ENCODE data around the gene SNX1. TPM values are rescaled to one million over a fixed set of nuclear protein-coding genes. Genes with fewer than 3 reads are reported as not detected.

Gene SNX1, protein sequence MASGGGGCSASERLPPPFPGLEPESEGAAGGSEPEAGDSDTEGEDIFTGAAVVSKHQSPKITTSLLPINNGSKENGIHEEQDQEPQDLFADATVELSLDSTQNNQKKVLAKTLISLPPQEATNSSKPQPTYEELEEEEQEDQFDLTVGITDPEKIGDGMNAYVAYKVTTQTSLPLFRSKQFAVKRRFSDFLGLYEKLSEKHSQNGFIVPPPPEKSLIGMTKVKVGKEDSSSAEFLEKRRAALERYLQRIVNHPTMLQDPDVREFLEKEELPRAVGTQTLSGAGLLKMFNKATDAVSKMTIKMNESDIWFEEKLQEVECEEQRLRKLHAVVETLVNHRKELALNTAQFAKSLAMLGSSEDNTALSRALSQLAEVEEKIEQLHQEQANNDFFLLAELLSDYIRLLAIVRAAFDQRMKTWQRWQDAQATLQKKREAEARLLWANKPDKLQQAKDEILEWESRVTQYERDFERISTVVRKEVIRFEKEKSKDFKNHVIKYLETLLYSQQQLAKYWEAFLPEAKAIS
- 35.0 and 42.7 TPM in 2 replicates for total RNA-seq

DNA sequence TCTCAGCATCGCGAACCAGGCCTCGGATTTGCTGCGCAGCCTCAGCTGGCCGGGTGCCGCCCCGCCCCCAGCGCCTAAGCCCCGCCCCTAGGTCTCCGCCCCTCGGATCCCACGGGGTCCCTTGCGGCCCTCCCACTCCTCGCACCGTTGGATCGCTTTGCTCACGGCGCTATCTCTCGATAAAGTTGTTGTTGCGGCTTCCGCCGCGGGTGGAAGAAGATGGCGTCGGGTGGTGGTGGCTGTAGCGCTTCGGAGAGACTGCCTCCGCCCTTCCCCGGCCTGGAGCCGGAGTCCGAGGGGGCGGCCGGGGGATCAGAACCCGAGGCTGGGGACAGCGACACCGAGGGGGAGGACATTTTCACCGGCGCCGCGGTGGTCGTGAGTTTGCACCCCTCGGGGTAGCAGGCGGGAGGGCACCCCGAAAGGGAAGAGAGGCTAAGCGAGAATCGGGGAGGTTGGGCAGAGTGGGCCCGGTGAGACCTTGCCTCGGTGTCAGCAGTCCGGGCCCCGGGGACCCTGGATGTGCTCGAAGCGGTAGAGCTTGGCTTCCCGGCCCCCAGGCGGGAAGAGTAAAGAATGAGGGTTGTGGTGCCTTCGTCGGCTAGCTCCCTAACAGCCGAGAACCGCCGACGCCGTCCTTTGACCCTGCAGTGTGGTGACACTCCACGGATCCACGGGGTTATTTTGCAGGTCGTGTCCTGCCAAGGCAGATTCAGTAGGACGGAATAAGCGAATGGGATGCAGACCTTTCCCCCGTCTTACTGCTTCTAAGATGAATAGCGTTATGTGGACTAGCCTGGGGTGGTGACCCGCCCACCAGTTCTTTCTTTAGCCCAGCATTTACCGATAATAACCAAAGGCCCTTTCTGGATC is at the start of gene SNX1:
SNX1 (plus strand) TSS at position 188 of the 873 bp plus-strand sequence; CDS start at position 220, 32 bp downstream.

DNA sequence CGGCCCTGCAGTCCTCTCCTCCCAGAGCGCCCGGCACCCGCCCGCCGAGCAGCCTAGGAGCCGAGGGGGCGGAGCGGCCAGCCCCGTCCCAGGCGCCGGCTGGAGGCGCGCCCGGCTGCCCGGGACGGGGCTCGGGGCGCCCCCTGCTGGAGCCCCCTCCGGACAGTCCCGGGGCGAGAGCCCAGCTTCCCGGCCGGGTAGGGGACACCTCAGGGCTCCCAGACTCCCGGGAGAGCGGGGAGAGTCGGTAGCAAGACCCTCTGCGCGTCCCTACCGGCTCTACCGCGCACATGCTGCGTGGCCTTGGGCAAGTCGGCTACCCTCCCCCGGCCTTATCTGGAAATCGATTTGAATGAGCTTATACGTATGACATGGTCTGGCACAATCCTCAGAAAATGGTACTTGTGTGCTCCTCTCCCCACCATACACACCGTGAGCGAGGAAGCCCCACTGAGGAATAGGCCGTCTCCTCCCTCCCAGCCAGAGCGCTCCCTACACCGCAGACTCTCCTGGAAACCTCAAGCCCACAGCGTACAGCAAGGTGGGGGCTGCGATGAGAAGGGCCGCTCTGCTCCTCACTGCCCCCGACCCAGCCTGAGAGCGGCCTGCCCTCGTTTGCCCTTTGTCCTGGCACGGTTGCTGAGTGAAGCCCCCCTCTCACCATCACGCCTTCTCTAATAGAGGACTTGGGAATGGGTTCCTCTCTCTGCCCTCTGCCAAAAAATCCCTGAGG is 49.2 kb upstream of the SNX1 start, which contains the start of gene DAPK2:
DAPK2 (minus strand) TSS at position 65 of the 733 bp plus-strand sequence. CDS start 6,224 bp downstream, outside the sequence.

DNA sequence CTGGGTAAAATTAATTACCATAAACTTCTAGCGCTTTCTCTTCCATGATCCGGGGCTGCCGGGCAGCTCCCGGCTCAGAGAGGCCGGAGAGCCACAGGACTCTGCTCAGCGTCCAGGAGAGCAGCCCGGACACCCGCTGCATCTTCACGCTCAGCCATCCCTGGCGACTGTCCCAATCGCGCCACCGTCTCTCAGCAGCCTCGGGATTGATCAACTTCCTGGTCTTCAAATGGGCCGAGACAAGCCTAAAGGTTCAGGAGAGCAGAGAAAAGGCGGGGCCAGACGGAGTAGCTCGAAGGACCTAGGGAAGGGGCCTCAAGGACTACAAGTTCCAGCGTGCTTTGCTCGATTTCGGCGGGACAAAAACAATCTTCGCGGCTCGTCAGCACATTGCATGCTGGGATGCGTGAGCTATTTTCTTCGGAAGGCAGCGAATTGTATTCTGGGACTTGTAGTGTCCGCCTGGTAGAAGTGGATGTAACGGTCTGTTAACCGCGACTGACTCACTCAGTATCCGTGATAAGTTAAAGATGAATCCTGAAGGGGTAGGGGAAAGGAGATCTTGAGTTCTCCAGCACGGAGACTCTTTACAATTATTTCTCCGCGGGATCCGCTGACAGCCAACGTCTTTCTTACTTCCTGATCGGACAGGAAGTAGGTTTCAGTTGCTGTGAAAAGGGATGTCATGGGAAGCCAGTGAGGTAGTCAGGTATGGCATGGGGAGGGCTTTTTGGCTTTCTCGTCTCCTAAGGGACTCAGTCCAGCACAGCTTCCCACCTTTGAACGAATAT is 2.0 kb upstream of the SNX1 start, which contains the start of gene CIAO2A:
CIAO2A (minus strand) TSS at position 212 of the 791 bp plus-strand sequence; CDS start at position 142, 70 bp downstream.

DNA sequence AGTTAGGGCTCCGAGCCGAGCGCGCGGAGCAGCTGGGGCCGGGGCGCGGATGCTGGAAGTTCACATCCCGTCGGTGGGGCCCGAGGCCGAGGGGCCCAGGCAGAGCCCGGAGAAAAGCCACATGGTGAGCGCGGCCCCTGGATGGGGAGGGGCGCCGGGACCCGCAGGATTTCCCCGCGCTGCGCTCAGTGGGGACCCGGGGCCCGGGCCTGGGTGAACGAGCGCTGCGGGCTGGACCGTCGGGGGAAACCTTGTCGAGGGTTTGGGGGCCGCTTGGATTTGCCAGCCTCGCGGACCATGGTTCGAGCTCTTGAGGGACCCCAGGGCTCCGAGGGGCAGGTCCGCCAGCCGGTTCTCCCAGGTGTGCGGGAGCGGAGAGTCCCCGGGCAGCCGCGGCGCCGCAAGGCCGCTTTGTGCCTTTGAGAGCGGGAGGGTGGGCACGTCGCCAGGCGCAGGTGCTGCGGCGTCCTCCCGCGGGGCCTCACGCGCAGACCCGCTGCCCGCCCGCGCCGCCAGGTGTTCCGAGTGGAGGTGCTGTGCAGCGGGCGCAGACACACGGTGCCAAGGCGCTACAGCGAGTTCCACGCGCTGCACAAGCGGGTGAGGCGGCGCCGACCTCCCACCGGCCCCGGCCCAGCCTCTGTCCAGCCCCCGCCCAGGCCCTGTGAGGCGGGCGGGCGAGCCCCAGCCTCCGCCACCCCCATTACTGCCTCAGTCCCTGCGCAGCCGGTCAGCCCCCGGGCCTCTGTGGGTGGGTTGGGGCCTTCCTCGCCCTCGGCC is 56.1 kb downstream of the SNX1 start, which contains the start of gene SNX22:
SNX22 (plus strand) TSS at position 5 of the 780 bp plus-strand sequence; CDS start at position 50, 45 bp downstream.

DNA sequence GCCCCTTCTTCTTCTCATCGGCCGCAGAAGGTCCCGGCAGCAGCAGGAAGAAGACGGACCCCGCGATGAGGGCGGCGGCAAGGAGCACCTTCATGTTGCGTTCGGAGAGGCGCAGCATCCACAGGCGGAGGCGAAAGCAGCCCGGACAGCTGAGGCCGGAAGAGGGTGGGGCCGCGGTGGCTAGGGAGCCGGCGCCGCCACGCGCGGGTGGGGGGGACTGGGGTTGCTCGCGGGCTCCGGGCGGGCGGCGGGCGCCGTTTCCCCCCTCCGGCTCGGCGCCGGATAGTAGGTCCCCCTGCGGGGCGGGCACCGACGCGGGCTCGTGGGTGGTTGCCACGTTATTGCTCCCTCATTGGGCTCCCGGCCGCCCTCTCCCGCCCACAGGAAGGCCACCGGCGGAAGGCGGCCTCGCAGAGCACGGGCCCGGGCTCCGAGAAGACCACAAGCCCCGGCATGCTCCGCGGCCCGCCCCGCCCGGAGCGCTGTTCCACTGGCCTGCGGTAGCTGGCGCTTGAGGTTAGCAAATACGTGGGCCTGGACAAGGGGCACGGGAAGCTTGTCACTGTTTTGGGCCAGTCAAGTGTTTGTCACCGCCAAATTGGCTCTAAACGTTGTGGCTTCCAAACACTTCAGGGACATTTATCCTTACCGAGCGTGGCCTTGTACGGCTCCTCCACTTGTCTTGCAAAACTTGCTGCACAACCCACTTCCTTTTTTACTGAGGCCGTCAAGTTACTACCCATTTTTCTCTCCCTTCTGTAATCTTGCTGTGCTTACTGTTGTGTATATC is 67.3 kb downstream of the SNX1 start, which contains the start of gene PPIB:
PPIB (minus strand) TSS at position 154 of the 790 bp plus-strand sequence; CDS start at position 118, 36 bp downstream.

Other genes with a start within 250 kb of the SNX1 start
- gene DAPK2, start 49.5 kb upstream of the SNX1 start, total RNA-seq: 1.3 and 1.5 TPM in 2 replicates
- 64.2 and 65.1 TPM in 2 replicates for gene CIAO2A, start 2.1 kb upstream of the SNX1 start, total RNA-seq
- gene SNX22, start 55.7 kb downstream of the SNX1 start, total RNA-seq: 0.14 and 0.18 TPM in 2 replicates
- gene PPIB, start 67.0 kb downstream of the SNX1 start, total RNA-seq: 1,545 and 1,681 TPM in 2 replicates